Measurements from ENCODE around the gene RFX7.

Gene RFX7

DNA sequence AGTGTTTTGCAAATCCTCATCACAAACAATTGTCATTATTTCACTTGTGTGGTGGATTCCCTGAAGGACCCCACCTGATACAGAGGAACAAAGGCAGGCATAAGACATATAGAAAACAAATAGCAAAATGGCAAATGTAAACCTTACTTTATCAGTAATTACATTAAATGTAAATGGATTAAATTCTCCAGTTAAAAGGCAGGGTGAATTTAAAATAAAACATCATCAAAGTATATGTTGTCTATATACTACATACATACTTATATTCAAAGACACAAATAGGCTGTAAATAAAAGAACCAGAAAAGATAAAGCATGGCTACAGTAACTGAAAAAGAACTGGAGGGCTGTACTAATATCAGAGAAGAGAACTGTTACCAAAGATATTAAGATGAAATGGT lies 117.3 kb downstream of the RFX7 start:
- no peak overlapping the region for H4K12ac ChIP-seq (ENCODE audit: low read depth, low read length)
- no peak overlapping the region for H3K27ac ChIP-seq (ENCODE audit: low read depth, low read length)
- H3K4me2 ChIP-seq (ENCODE audit: low read length), result no peak overlapping the region
- no peaks in the 10 kb centered on the region for H3K79me2 ChIP-seq (ENCODE audit: control insufficient read depth, insufficient read depth, low read length, poor library complexity)
- no peak overlapping the region for H2AK5ac ChIP-seq (ENCODE audit: low read length)
- no peak overlapping the region for H3K18ac ChIP-seq (ENCODE audit: low read length)
- peaks cover 3% of the 10 kb centered on the region in 2 experiments for H3K36me3 ChIP-seq (ENCODE audit: control insufficient read depth in 1 of 2, insufficient read depth in 2 of 2, low read length in 2 of 2)
- no peak overlapping the region for H2BK5ac ChIP-seq (ENCODE audit: low read depth, low read length, poor library complexity)
- no peak for DNase-seq
- H3K27me3 ChIP-seq (ENCODE audit: insufficient read depth, low read length), result no peaks in the 10 kb centered on the region
- H4K8ac ChIP-seq (ENCODE audit: low read depth, low read length), result no peak overlapping the region
- H2BK12ac ChIP-seq (ENCODE audit: low read length), result no peak overlapping the region
- H3K79me1 ChIP-seq (ENCODE audit: low read length), result no peaks in the 10 kb centered on the region
- no peak overlapping the region for H3K14ac ChIP-seq (ENCODE audit: low read length)
- no peak overlapping the region for H4K91ac ChIP-seq (ENCODE audit: low read depth, low read length)
- H3K23ac ChIP-seq (ENCODE audit: low read length), result no peak overlapping the region
- H3K4ac ChIP-seq (ENCODE audit: low read depth, low read length), result no peak overlapping the region
- H2BK120ac ChIP-seq (ENCODE audit: insufficient read depth, low read length, poor library complexity), result no peak overlapping the region
- H3K4me3 ChIP-seq (ENCODE audit: low read depth, low read length), result no peak overlapping the region
- no peaks in the 10 kb centered on the region for H3K4me1 ChIP-seq (ENCODE audit: control insufficient read depth in 1 of 2, insufficient read depth in 2 of 2, low read length in 2 of 2)
- no peak overlapping the region for H3K9ac ChIP-seq (ENCODE audit: low read length)
- H2AFZ ChIP-seq (ENCODE audit: insufficient read depth, low read length, poor library complexity), result no peak overlapping the region
- H3K9me3 ChIP-seq (ENCODE audit: insufficient read depth, low read depth, low read length), result no peaks in the 10 kb centered on the region

DNA sequence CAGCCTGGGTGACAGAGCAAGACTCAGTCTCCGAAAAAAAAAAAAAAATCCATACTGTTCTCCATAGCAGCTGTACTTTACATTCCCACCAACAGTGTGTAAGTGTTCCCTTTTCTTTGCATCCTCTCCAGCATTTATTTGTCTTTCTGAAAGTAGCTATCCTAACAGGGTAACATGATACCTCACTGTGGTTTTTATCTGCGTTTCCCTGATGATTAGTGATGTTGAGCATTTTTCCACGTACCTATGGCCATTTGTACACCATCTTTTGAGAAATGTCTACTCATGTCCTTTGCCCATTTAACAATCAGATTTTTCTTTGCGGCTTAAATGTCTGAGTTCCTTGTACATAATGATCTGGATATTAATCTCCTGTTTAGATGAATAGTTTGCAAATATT lies 119.3 kb downstream of the RFX7 start:
- no CpG with 5 or more reads among the region's 4 CpGs for WGBS (ENCODE audit: extremely low coverage, insufficient coverage, insufficient read length)
- DNase-seq, result no peak

GRCh38 chr15:56105855-56106254 lies 137.8 kb downstream of the RFX7 start:
- Histone ChIP-seq H3K79me2 (ENCODE audit: control insufficient read depth, insufficient read depth, low read length, poor library complexity) (no peaks in the 10 kb centered on the region), H3K27ac (ENCODE audit: low read depth, low read length) (no peak overlapping the region), H3K4me1 (ENCODE audit: control insufficient read depth in 1 of 2, insufficient read depth in 2 of 2, low read length in 2 of 2) (no peaks in the 10 kb centered on the region), H3K27me3 (ENCODE audit: insufficient read depth, low read length) (no peaks in the 10 kb centered on the region), H3K4me2 (ENCODE audit: low read length) (no peak overlapping the region), H3K9ac (ENCODE audit: low read length) (no peak overlapping the region), H2BK5ac (ENCODE audit: low read depth, low read length, poor library complexity) (no peak overlapping the region), H3K23ac (ENCODE audit: low read length) (no peak overlapping the region), H2AK5ac (ENCODE audit: low read length) (no peak overlapping the region), H3K79me1 (ENCODE audit: low read length) (no peaks in the 10 kb centered on the region), H4K12ac (ENCODE audit: low read depth, low read length) (no peak overlapping the region), H2BK120ac (ENCODE audit: insufficient read depth, low read length, poor library complexity) (no peak overlapping the region), H3K4me3 (ENCODE audit: low read depth, low read length) (no peak overlapping the region), H2BK12ac (ENCODE audit: low read length) (no peak overlapping the region), H3K14ac (ENCODE audit: low read length) (no peak overlapping the region), H3K4ac (ENCODE audit: low read depth, low read length) (no peak overlapping the region), H3K9me3 (ENCODE audit: insufficient read depth, low read depth, low read length) (no peaks in the 10 kb centered on the region), H4K91ac (ENCODE audit: low read depth, low read length) (no peak overlapping the region), H3K18ac (ENCODE audit: low read length) (no peak overlapping the region), H2AFZ (ENCODE audit: insufficient read depth, low read length, poor library complexity) (no peak overlapping the region), H4K8ac (ENCODE audit: low read depth, low read length) (no peak overlapping the region), H3K36me3 (ENCODE audit: control insufficient read depth in 1 of 2, insufficient read depth in 2 of 2, low read length in 2 of 2) (peaks cover 0 to 3% of the 10 kb centered on the region in 2 experiments)
- no CpG with 5 or more reads among the region's 1 CpG for WGBS (ENCODE audit: extremely low coverage, insufficient coverage, insufficient read length)
- DNase-seq, result no peak

More for the DNA sequence above, 119.3 kb downstream of the RFX7 start:
- H3K9ac ChIP-seq (ENCODE audit: low read length), result no peak overlapping the region
- no peak overlapping the region for H3K14ac ChIP-seq (ENCODE audit: low read length)
- no peak overlapping the region for H2BK120ac ChIP-seq (ENCODE audit: insufficient read depth, low read length, poor library complexity)
- no peak overlapping the region for H3K4ac ChIP-seq (ENCODE audit: low read depth, low read length)
- no peak overlapping the region for H4K12ac ChIP-seq (ENCODE audit: low read depth, low read length)
- no peak overlapping the region for H2BK12ac ChIP-seq (ENCODE audit: low read length)
- H2AK5ac ChIP-seq (ENCODE audit: low read length), result no peak overlapping the region
- H4K8ac ChIP-seq (ENCODE audit: low read depth, low read length), result no peak overlapping the region
- H4K91ac ChIP-seq (ENCODE audit: low read depth, low read length), result no peak overlapping the region
- no peaks in the 10 kb centered on the region for H3K79me1 ChIP-seq (ENCODE audit: low read length)
- no peak overlapping the region for H3K27ac ChIP-seq (ENCODE audit: low read depth, low read length)
- H3K4me2 ChIP-seq (ENCODE audit: low read length), result no peak overlapping the region
- H3K4me3 ChIP-seq (ENCODE audit: low read depth, low read length), result no peak overlapping the region
- H2AFZ ChIP-seq (ENCODE audit: insufficient read depth, low read length, poor library complexity), result no peak overlapping the region
- H3K23ac ChIP-seq (ENCODE audit: low read length), result no peak overlapping the region
- H3K27me3 ChIP-seq (ENCODE audit: insufficient read depth, low read length), result no peaks in the 10 kb centered on the region
- H2BK5ac ChIP-seq (ENCODE audit: low read depth, low read length, poor library complexity), result no peak overlapping the region
- peaks cover 3% of the 10 kb centered on the region in 2 experiments for H3K36me3 ChIP-seq (ENCODE audit: control insufficient read depth in 1 of 2, insufficient read depth in 2 of 2, low read length in 2 of 2)
- H3K79me2 ChIP-seq (ENCODE audit: control insufficient read depth, insufficient read depth, low read length, poor library complexity), result no peaks in the 10 kb centered on the region
- H3K4me1 ChIP-seq (ENCODE audit: control insufficient read depth in 1 of 2, insufficient read depth in 2 of 2, low read length in 2 of 2), result no peaks in the 10 kb centered on the region
- H3K9me3 ChIP-seq (ENCODE audit: insufficient read depth, low read depth, low read length), result no peaks in the 10 kb centered on the region
- no peak overlapping the region for H3K18ac ChIP-seq (ENCODE audit: low read length)

DNA sequence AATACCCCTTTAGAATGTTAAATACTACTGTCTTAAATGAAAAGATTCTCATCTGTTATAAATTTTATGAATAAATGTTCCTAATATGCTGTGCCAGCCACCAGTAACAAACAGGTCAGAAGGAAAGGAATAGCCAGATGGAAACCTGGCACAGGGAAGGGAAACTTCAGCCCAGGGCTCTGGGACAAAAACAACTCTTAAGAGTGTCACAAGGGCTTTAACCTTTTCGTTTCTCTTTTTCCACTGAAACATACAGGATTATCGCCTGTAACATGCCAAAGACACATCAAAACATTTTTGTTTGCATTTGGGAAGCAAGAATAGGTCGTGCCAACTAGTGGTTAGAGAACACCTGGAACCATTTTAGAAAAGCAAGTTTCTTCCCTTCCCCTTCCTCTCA lies 141.2 kb downstream of the RFX7 start:
- Histone ChIP-seq H3K9me3 (ENCODE audit: insufficient read depth, low read depth, low read length) (no peaks in the 10 kb centered on the region), H3K4me3 (ENCODE audit: low read depth, low read length) (no peak overlapping the region), H3K79me1 (ENCODE audit: low read length) (no peaks in the 10 kb centered on the region), H3K23ac (ENCODE audit: low read length) (no peak overlapping the region), H4K8ac (ENCODE audit: low read depth, low read length) (no peak overlapping the region), H3K79me2 (ENCODE audit: control insufficient read depth, insufficient read depth, low read length, poor library complexity) (no peaks in the 10 kb centered on the region), H2BK12ac (ENCODE audit: low read length) (no peak overlapping the region), H3K27ac (ENCODE audit: low read depth, low read length) (no peak overlapping the region), H3K4me1 (ENCODE audit: control insufficient read depth in 1 of 2, insufficient read depth in 2 of 2, low read length in 2 of 2) (no peaks in the 10 kb centered on the region), H3K27me3 (ENCODE audit: insufficient read depth, low read length) (no peaks in the 10 kb centered on the region), H2BK5ac (ENCODE audit: low read depth, low read length, poor library complexity) (no peak overlapping the region), H4K12ac (ENCODE audit: low read depth, low read length) (no peak overlapping the region), H2AK5ac (ENCODE audit: low read length) (no peak overlapping the region), H2AFZ (ENCODE audit: insufficient read depth, low read length, poor library complexity) (no peak overlapping the region), H3K9ac (ENCODE audit: low read length) (no peak overlapping the region), H3K4ac (ENCODE audit: low read depth, low read length) (no peak overlapping the region), H3K4me2 (ENCODE audit: low read length) (no peak overlapping the region), H4K91ac (ENCODE audit: low read depth, low read length) (no peak overlapping the region), H2BK120ac (ENCODE audit: insufficient read depth, low read length, poor library complexity) (no peak overlapping the region), H3K14ac (ENCODE audit: low read length) (no peak overlapping the region), H3K36me3 (ENCODE audit: control insufficient read depth in 1 of 2, insufficient read depth in 2 of 2, low read length in 2 of 2) (peaks cover under 1 to 3% of the 10 kb centered on the region in 2 experiments), H3K18ac (ENCODE audit: low read length) (no peak overlapping the region)
- DNase-seq, result no peak
- no CpG with 5 or more reads among the region's 3 CpGs for WGBS (ENCODE audit: extremely low coverage, insufficient coverage, insufficient read length)

Measured in trophoblast cell (in vitro differentiated cells and primary cell).